ENCODE results near the gene ARHGEF16. TPM values are rescaled to one million over a fixed set of nuclear protein-coding genes. Genes with fewer than 3 reads are reported as not detected.

The ARHGEF16 gene
- total RNA-seq, 1 donor: 0.18 TPM

DNA sequence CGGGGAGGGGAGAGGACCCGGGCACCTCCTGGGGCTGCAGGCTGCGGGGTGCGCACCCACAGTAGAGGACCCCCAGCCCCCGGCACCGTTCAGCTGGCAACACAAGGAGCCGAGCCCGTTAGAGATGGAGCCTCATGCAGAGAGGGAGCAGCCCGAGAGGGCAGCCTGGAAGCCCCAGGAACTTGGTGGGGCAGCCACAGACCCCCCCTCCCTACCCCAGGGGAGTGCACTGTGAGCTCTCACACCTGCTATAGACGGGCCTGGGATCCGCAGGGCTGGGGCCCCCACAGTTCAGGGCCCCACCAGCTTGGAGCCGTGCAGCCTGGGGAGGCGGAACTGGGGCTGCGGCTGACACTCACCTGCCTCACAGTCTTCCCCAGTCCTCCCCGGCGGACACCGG, 47.0 kb downstream of the ARHGEF16 start:
- TF ChIP-seq, protein P1, sequence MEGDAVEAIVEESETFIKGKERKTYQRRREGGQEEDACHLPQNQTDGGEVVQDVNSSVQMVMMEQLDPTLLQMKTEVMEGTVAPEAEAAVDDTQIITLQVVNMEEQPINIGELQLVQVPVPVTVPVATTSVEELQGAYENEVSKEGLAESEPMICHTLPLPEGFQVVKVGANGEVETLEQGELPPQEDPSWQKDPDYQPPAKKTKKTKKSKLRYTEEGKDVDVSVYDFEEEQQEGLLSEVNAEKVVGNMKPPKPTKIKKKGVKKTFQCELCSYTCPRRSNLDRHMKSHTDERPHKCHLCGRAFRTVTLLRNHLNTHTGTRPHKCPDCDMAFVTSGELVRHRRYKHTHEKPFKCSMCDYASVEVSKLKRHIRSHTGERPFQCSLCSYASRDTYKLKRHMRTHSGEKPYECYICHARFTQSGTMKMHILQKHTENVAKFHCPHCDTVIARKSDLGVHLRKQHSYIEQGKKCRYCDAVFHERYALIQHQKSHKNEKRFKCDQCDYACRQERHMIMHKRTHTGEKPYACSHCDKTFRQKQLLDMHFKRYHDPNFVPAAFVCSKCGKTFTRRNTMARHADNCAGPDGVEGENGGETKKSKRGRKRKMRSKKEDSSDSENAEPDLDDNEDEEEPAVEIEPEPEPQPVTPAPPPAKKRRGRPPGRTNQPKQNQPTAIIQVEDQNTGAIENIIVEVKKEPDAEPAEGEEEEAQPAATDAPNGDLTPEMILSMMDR (IDR thresholded peaks at IDR 0.05; ENCODE audit: insufficient read depth, low read length): no peak
- no peak overlapping the region for H3K4me3 ChIP-seq (ENCODE audit: low read depth, low read length)
- DNase-seq (ENCODE audit: low read depth): no peak

DNA sequence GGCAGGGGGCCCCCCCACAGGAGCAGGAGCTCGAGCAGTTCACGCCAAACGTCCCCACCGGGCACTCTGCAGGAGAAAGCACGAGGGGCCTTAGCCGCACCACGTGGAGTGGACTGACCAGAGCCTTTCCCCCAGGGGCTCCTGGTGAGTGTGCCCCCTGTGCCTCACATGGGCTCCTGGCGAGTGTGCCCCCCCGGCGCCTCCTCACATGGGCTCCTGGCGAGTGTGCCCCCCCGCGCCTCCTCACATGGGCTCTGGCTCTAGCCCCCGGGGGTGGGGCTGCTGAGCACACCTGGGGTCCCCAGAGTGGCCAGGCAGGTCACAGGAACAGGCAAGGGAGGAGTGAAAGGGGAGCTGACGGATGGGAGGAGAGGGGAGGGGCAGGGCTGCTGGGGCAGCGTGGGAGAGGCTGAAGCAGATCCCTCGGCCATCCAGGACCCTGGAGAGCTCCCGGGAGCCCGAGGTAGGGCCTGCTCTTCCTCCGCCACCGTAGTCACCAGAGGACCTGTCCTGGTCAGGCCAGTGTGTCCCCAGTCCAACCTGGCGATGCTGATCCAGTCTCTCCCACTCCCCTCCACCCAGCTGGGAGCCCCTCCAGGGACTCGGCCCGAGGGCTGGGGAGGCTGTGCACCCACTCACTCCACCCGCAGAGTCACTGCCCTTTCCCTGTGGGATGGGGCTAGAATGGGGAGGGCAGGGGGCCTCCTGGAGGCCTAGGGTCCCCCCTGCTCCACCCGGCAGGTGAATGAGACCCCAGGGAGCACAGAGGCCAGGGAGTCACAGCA, 47.6 kb downstream of the ARHGEF16 start:
- TF ChIP-seq, protein P1 (IDR thresholded peaks at IDR 0.05; ENCODE audit: insufficient read depth, low read length): no peak
- no peak overlapping the region for H3K4me3 ChIP-seq (ENCODE audit: low read depth, low read length)
- peak; percentile 28 for DNase-seq (ENCODE audit: low read depth)

DNA sequence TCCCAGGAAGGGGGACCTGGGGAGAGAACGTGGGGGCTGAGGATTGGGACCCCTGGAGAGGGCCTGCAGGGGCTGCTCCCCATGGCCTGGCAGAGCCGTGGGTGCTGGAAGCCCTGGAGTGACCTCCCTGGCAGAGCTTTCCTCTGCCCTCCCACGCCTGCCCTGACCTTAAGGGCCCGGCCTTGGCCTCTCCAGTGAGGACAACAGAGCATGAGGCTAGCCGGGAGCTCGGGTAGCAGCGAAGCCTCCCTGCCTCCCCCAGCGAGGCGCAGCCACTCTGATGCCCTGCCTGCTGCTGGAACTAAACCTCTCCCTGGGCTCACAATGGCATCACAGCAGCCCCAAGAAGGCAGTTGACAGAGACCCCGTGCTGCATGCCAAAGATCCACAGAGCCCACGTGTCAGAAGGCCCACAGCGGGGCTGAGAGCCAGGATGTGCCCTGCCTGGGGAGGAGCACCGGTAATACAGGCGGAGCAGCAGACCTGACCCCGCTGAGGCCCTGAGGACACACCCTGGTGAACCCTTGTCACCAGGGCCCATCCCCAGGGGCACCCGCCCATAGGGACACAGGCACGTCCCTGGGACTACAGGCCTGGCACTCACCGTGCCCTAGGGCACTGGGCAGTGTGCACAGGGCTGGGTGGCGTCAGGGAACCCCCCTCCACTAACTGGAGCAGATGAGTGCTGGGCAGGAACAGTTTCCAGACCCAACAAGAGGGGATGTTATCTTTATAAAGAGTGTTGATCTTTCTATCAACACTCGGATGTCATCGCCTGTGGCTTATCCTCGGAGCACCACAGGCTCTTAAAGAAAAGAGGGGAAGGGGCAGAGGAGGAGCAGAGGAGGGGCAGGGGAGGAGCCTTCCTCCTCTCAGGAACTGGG, 48.4 kb downstream of the ARHGEF16 start:
- no peak for DNase-seq (ENCODE audit: low read depth)
- TF ChIP-seq, protein P1 (IDR thresholded peaks at IDR 0.05; ENCODE audit: insufficient read depth, low read length): no peak
- H3K4me3 ChIP-seq (ENCODE audit: low read depth, low read length): no peak overlapping the region

DNA sequence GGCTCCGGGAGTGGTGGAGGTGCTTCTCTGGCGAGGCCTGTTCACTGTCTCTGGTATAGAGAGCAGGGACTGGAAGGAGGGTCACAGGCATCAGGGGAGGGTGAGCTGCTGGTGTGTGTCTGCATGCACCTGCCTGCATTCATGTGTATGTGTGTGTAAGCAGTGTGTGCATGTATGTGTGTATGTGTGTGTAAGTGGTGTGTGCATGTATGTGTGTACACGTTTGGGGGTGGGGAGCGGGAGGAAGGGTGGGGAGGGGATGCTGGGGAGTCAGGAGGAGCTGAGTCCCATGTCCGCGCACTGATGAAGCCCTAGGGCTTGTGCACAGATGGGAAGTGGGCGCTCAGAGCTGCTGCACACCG, 49.0 kb downstream of the ARHGEF16 start:
- no peak overlapping the region for H3K4me3 ChIP-seq (ENCODE audit: low read depth, low read length)
- TF ChIP-seq, protein P1 (IDR thresholded peaks at IDR 0.05; ENCODE audit: insufficient read depth, low read length): no peak
- DNase-seq (ENCODE audit: low read depth): no peak

DNA sequence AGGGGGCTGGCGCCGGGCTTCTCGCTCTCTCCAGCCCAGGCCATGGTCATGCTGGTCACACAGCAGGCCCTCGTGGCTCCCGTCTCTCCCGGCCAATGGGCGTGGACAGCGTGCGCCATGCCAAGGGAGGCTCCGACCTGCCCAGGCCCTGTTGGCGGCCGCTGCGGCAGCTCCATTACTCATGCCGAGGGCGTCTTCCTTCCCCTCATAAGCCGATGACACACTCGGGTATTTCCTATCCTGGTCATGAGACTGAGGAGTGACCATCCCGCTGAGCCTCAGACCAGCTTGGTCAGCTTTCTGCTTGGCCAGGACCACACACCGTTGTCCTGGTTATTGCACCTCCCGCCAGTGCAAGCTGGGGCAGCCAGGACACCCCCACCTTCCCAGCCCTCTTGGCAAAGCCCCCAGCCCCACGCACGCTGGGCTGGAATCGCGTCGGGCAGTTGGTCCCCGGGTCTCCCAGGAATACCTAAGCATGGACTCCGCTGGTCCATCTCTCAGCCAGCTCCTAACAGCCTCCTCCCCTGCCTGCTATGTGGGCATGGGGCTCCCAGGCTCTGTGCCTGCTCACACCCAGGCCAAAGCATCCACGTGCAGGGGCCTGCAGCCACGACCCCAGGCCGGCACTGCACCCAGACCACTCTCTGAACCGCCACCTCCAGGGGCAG, 49.8 kb downstream of the ARHGEF16 start:
- DNase-seq (ENCODE audit: low read depth): peak; percentile 98
- peak overlapping the region; percentile 17 for H3K4me3 ChIP-seq (ENCODE audit: low read depth, low read length)
- TF ChIP-seq, protein P1 (IDR thresholded peaks at IDR 0.05; ENCODE audit: insufficient read depth, low read length): peak; percentile 16

DNA sequence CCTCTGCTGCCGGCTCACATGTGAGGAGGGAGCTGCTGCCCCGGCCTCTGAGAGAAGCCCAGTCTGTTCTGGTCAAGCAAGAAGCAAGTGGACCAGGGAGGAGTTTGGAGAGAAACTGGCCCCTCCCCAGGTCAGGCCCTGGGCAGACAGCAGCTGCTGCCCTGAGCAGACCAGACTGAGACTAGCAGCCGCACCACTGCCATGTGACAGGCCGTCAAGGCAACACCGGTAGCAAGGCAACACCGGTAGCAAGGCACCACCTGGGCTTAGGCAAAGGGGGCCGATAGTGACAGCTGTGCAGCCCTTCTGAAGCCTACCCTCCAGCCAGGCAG, 50.3 kb downstream of the ARHGEF16 start:
- TF ChIP-seq, protein P1 (IDR thresholded peaks at IDR 0.05; ENCODE audit: insufficient read depth, low read length): no peak
- no peak overlapping the region for H3K4me3 ChIP-seq (ENCODE audit: low read depth, low read length)
- peak; percentile 64 for DNase-seq (ENCODE audit: low read depth)

Measured in fibroblast of the aortic adventitia (primary cell).